ENCODE results near the gene SLC25A42.
A peak's percentile ranks its signal among the peaks of the same experiment; 100 is the strongest.

Gene SLC25A42

DNA sequence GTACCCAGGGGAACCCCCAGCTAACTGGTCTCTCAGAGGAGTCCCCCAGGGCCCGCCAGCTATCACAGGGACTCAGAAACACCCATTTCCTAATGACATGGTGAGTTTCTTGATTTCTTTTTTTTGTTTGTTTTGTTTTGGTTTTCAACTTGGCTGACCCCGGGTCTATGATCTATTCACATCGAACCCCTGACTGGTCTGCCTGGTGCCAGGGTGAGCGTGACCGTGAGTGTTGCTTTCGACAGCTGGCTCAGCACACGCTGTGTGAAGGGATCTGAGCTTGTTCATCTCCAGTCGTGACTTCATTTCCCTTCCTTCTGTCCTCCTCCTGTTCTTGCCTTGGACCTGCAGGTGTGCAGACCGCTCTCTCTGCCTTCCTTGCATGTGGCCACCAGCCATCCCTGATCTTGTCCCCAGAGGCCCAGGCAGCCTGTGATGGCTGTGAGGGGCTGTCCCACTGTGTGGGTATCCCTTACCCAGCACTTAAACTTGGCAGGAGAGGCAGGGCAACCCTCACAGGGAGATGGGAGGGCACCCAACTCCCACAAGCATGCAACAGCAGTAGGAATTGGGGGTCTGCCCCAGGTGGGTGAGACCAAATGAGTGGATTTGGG is 48.3 kb downstream of the SLC25A42 start:
- DNase-seq (ENCODE audit: insufficient read length, low spot score) (no peak), FAIRE-seq (no peak)
- TF ChIP-seq CTCF (IDR thresholded peaks at IDR 0.05; ENCODE audit: insufficient read depth, missing control alignments) = no peak

- DNase-seq (ENCODE audit: insufficient read length, low spot score) (no peak), FAIRE-seq (no peak)
- peak; percentile 30 for TF ChIP-seq CTCF (IDR thresholded peaks at IDR 0.05; ENCODE audit: insufficient read depth, missing control alignments)
Observed at GRCh38 chr19:19113040-19113626, 49.3 kb downstream of the SLC25A42 start.

GRCh38 chr19:19115954-19116353 is 52.2 kb downstream of the SLC25A42 start:
- DNase-seq (ENCODE audit: insufficient read length, low spot score) (peak; percentile 58), FAIRE-seq (no peak)
- peak; percentile 40 for TF ChIP-seq CTCF (IDR thresholded peaks at IDR 0.05; ENCODE audit: insufficient read depth, missing control alignments)

- no peak for DNase-seq (ENCODE audit: insufficient read length, low spot score)
- no peak for FAIRE-seq
- no peak for TF ChIP-seq CTCF (IDR thresholded peaks at IDR 0.05; ENCODE audit: insufficient read depth, missing control alignments)
Observed at GRCh38 chr19:19119325-19120237, 55.8 kb downstream of the SLC25A42 start.

- TF ChIP-seq CTCF (IDR thresholded peaks at IDR 0.05; ENCODE audit: insufficient read depth, missing control alignments) = no peak
- FAIRE-seq = no peak
- DNase-seq (ENCODE audit: insufficient read length, low spot score) = no peak
Observed at GRCh38 chr19:19120308-19121231, 56.8 kb downstream of the SLC25A42 start.

- FAIRE-seq = no peak
- no peak for TF ChIP-seq CTCF (IDR thresholded peaks at IDR 0.05; ENCODE audit: insufficient read depth, missing control alignments)
- no peak for DNase-seq (ENCODE audit: insufficient read length, low spot score)
Observed at GRCh38 chr19:19121371-19121770, 57.6 kb downstream of the SLC25A42 start.
